Suprapubic skin (tissue), 4 donors: ENCODE results near the gene TRIM54.

Source experiments
- CTCF ChIP-seq, 2 donors: fragments of 200-600 bp in 1 of 2; fragments of 450-650 bp in 1 of 2; sonication (generic) in 1 of 2; IDR thresholded peaks; one replicate each; pipeline ENCODE4 v1.5.1; 2016 to 2019; ENCODE audit warnings: antibody characterized with exemption in 2 of 2, mild to moderate bottlenecking in 1 of 2, moderate library complexity in 1 of 2
- POLR2A ChIP-seq, 2 donors: fragments of 450-650 bp; IDR thresholded peaks; one replicate each; pipeline ENCODE4 v1.6.1; 2017; ENCODE audit warnings: antibody characterized with exemption in 2 of 2, mild to moderate bottlenecking in 2 of 2, moderate library complexity in 2 of 2
- POLR2AphosphoS5 ChIP-seq, 3 donors: sonication (generic); formaldehyde crosslinking; IDR thresholded peaks; one replicate each; pipeline ENCODE4 v1.6.1; 2017; ENCODE audit warnings: antibody characterized with exemption in 3 of 3

DNA sequence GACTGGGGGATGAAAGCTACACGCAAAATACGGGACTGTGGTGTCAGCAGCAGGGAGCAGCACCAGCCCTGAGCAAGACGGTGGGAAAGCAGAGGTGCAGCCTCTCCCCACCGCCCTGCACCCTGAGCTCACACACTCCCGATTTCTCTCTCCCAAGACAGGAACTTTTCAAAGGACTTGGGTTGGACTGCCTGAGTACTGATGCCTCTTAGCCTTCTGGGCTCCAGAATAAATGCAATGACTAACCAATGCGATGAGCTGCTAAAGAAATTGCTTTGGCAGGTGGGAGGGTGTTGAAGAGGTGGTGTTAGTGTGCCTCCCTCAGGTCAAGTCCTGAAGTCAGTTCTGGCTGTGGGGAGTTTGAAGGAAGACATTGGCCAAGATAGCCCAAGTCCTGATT is 9.6 kb downstream of the TRIM54 start:
- TF ChIP-seq CTCF (IDR thresholded peaks at IDR 0.05) (no peak), POLR2A (IDR thresholded peaks at IDR 0.05) (no peak), POLR2AphosphoS5 (IDR thresholded peaks at IDR 0.05) (no peak)
